KMS-11 (cell line): ENCODE results near the gene MCAM.

Experiments
- H2AFZ ChIP-seq: fragments of 200-600 bp; sonication (generic); 2 replicates; pipeline ENCODE4 v1.6.1; 2016; ENCODE audit warnings: antibody characterized with exemption, mixed run types, low read depth
- H3K27ac ChIP-seq: fragments of 200-600 bp; sonication (generic); 2 replicates; pipeline ENCODE4 v1.6.1; 2016; ENCODE audit warnings: mild to moderate bottlenecking, mixed run types
- H3K27me3 ChIP-seq: fragments of 200-600 bp; sonication (generic); 2 replicates; pipeline ENCODE4 v1.6.1; 2017; ENCODE audit warnings: mild to moderate bottlenecking, low read depth, mixed run types, moderate library complexity; ENCODE audit not compliant: insufficient read depth
- H3K36me3 ChIP-seq: fragments of 200-600 bp; sonication (generic); 2 replicates; pipeline ENCODE4 v1.6.1; 2017; ENCODE audit warnings: mild to moderate bottlenecking, mixed run types; ENCODE audit not compliant: insufficient read depth
- H3K4me1 ChIP-seq: fragments of 200-600 bp; sonication (generic); 2 replicates; pipeline ENCODE4 v1.6.1; 2016; ENCODE audit warnings: mild to moderate bottlenecking, low read depth, mixed run types; ENCODE audit not compliant: poor library complexity, severe bottlenecking
- H3K4me2 ChIP-seq: fragments of 200-600 bp; sonication (generic); 2 replicates; pipeline ENCODE4 v1.7.0; 2016; ENCODE audit warnings: mild to moderate bottlenecking, mixed run types
- H3K4me3 ChIP-seq: fragments of 200-600 bp; sonication (generic); IDR thresholded peaks from 2 replicates; pipeline ENCODE4 v1.6.1; 2017; ENCODE audit warnings: low read depth, low read length, mixed read lengths; ENCODE audit not compliant: insufficient read depth
- H3K79me2 ChIP-seq: fragments of 200-600 bp; sonication (generic); 2 replicates; pipeline ENCODE4 v1.6.1; 2016; ENCODE audit warnings: low read depth, mixed run types; ENCODE audit not compliant: insufficient read depth
- H3K9ac ChIP-seq: fragments of 200-600 bp; sonication (generic); 2 replicates; pipeline ENCODE4 v1.6.1; 2016; ENCODE audit warnings: mild to moderate bottlenecking, mixed run types
- H4K20me1 ChIP-seq: fragments of 200-600 bp; sonication (generic); 2 replicates; pipeline ENCODE4 v1.6.1; 2016; ENCODE audit warnings: mild to moderate bottlenecking, mixed run types; ENCODE audit not compliant: insufficient read depth
- TF ChIP-seq, protein P1 (sequence below): fragments of 200-600 bp; sonication (generic); conservative IDR thresholded peaks from 2 replicates; pipeline ENCODE4 v1.6.1; 2017; ENCODE audit warnings: low read depth, mild to moderate bottlenecking, antibody characterized with exemption, low read length, moderate library complexity, mixed read lengths

MCAM gene

GRCh38 chr11:119282495-119282894, 34.4 kb downstream of the MCAM start:
- Histone ChIP-seq H3K79me2 (no peaks in the 10 kb centered on the region), H4K20me1 (no peaks in the 10 kb centered on the region), H3K9ac (no peak overlapping the region), H3K36me3 (no peaks in the 10 kb centered on the region), H3K4me2 (no peak overlapping the region), H3K27ac (no peak overlapping the region), H3K27me3 (no peaks in the 10 kb centered on the region), H3K4me1 (no peaks in the 10 kb centered on the region), H3K4me3 (no peak overlapping the region), H2AFZ (no peak overlapping the region)
- TF ChIP-seq, protein P1, sequence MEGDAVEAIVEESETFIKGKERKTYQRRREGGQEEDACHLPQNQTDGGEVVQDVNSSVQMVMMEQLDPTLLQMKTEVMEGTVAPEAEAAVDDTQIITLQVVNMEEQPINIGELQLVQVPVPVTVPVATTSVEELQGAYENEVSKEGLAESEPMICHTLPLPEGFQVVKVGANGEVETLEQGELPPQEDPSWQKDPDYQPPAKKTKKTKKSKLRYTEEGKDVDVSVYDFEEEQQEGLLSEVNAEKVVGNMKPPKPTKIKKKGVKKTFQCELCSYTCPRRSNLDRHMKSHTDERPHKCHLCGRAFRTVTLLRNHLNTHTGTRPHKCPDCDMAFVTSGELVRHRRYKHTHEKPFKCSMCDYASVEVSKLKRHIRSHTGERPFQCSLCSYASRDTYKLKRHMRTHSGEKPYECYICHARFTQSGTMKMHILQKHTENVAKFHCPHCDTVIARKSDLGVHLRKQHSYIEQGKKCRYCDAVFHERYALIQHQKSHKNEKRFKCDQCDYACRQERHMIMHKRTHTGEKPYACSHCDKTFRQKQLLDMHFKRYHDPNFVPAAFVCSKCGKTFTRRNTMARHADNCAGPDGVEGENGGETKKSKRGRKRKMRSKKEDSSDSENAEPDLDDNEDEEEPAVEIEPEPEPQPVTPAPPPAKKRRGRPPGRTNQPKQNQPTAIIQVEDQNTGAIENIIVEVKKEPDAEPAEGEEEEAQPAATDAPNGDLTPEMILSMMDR = no peak

DNA sequence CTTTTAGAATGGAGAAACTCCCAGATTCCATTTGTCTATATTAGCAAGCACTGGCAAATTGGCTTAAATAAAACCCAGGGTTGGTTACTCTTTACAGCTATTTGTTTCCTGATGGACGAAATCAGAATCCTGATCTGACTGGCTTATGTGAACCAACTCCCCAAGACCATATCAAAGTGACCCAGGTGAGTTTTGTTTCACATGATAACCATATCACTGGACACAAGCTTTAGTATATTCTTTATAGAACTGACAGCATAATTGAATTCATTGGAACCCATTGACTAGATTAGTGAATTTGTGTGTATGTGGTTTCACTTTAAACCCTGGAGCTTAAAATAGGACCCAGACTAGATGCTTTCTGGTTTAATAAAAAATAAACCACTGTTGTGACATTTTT, 39.3 kb downstream of the MCAM start:
- Histone ChIP-seq H4K20me1 (no peaks in the 10 kb centered on the region), H3K4me2 (no peak overlapping the region), H3K79me2 (no peaks in the 10 kb centered on the region), H3K4me1 (no peaks in the 10 kb centered on the region), H3K4me3 (no peak overlapping the region), H2AFZ (no peak overlapping the region), H3K36me3 (no peaks in the 10 kb centered on the region), H3K27ac (no peak overlapping the region), H3K9ac (no peak overlapping the region), H3K27me3 (no peaks in the 10 kb centered on the region)
- TF ChIP-seq, protein P1 = no peak

GRCh38 chr11:119273721-119274120, 43.2 kb downstream of the MCAM start:
- Histone ChIP-seq H2AFZ (no peak overlapping the region), H3K4me1 (no peaks in the 10 kb centered on the region), H3K36me3 (no peaks in the 10 kb centered on the region), H3K79me2 (no peaks in the 10 kb centered on the region), H3K4me2 (no peak overlapping the region), H3K9ac (no peak overlapping the region), H4K20me1 (no peaks in the 10 kb centered on the region), H3K4me3 (no peak overlapping the region), H3K27ac (no peak overlapping the region), H3K27me3 (no peaks in the 10 kb centered on the region)
- TF ChIP-seq, protein P1 = no peak

GRCh38 chr11:119267645-119268044, 49.3 kb downstream of the MCAM start:
- Histone ChIP-seq H4K20me1 (no peaks in the 10 kb centered on the region), H3K27ac (no peak overlapping the region), H3K79me2 (no peaks in the 10 kb centered on the region), H3K4me1 (no peaks in the 10 kb centered on the region), H2AFZ (no peak overlapping the region), H3K27me3 (no peaks in the 10 kb centered on the region), H3K4me3 (no peak overlapping the region), H3K36me3 (no peaks in the 10 kb centered on the region), H3K4me2 (no peak overlapping the region), H3K9ac (no peak overlapping the region)
- TF ChIP-seq, protein P1 = no peak
